Activated CD4-positive, alpha-beta T cell treated with anti-CD3 and anti-CD28 coated beads, Interleukin-2, amount 50 U/mL, for 1 hour (primary cell): ENCODE data around the gene MRPL51.

Source experiments
- DNase-seq: peaks from one replicate; pipeline ENCODE4 v3.0.0-alpha.2; 2020

Gene MRPL51

GRCh38 chr12:6492838-6493496 lies at the start of gene MRPL51:
Gene MRPL51, minus strand, starts transcription at chr12:6493262. Its CDS starts 126 bp downstream, at chr12:6493136.
- peak; percentile 97 for DNase-seq

- no peak for DNase-seq
These were observed 49.3 kb upstream of the MRPL51 start for GRCh38 chr12:6542209-6543009.

GRCh38 chr12:6541371-6542165 lies 48.5 kb upstream of the MRPL51 start:
- DNase-seq, result no peak

GRCh38 chr12:6540181-6540877 lies 47.3 kb upstream of the MRPL51 start:
- peak; percentile 27 for DNase-seq

- no peak for DNase-seq
These were observed 46.7 kb upstream of the MRPL51 start for GRCh38 chr12:6539707-6540134.

- DNase-seq, result no peak
These were observed 46.2 kb upstream of the MRPL51 start for GRCh38 chr12:6539314-6539682.

GRCh38 chr12:6538420-6539313 lies 45.6 kb upstream of the MRPL51 start:
- no peak for DNase-seq

GRCh38 chr12:6537580-6538419 lies 44.7 kb upstream of the MRPL51 start:
- peak; percentile 84 for DNase-seq

GRCh38 chr12:6536894-6537579 lies 44.0 kb upstream of the MRPL51 start:
- no peak for DNase-seq

- no peak for DNase-seq
These were observed 43.1 kb upstream of the MRPL51 start for GRCh38 chr12:6535960-6536847.

GRCh38 chr12:6535697-6535946 lies 42.6 kb upstream of the MRPL51 start:
- no peak for DNase-seq

- DNase-seq, result peak; percentile 68
These were observed 42.1 kb upstream of the MRPL51 start for GRCh38 chr12:6534945-6535696.

- DNase-seq, result no peak
These were observed 41.6 kb upstream of the MRPL51 start for GRCh38 chr12:6534695-6534944.

GRCh38 chr12:6533923-6534694 lies 41.0 kb upstream of the MRPL51 start, which contains the start of gene GAPDH:
Gene GAPDH, plus strand, starts transcription at chr12:6534517. Its CDS starts 316 bp downstream, at chr12:6534833.
- peak; percentile 81 for DNase-seq

- DNase-seq, result no peak
These were observed 40.5 kb upstream of the MRPL51 start for GRCh38 chr12:6533653-6533922.

GRCh38 chr12:6532927-6533652 lies 40.0 kb upstream of the MRPL51 start:
- peak; percentile 20 for DNase-seq

- peak; percentile 76 for DNase-seq
These were observed 39.2 kb upstream of the MRPL51 start for GRCh38 chr12:6532051-6532926.
